ENCODE results near the gene PCDH1. TPM values are rescaled to one million over a fixed set of nuclear protein-coding genes. Genes with fewer than 3 reads are reported as not detected.

Gene PCDH1
- total RNA-seq, 1 experiment from 2014 or later, result 127 TPM

GRCh38 chr5:141902015-141902814, 24.0 kb upstream of the PCDH1 start:
- H2BK5ac ChIP-seq (ENCODE audit: insufficient read length, low read length), result no peak overlapping the region
- H3K27me3 Mint-ChIP-seq (ENCODE audit: low read depth), result peaks cover 4% of the 10 kb centered on the region
- H3K56ac ChIP-seq (ENCODE audit: insufficient read length, low read depth, low read length), result no peak overlapping the region
- H3K4ac ChIP-seq (ENCODE audit: low read depth, low read length), result no peak overlapping the region
- no peak for TF ChIP-seq CTCF (conservative IDR thresholded peaks at IDR 0.05)
- H3T11ph ChIP-seq (ENCODE audit: low read length), result no peak overlapping the region
- no peaks in the 10 kb centered on the region for H3K9me3 ChIP-seq (ENCODE audit: control insufficient read depth, low read depth, low read length)
- H3K79me1 ChIP-seq (ENCODE audit: insufficient read depth, low read depth, low read length, poor library complexity, severe bottlenecking), result no peaks in the 10 kb centered on the region
- no peak overlapping the region for H3K27ac Mint-ChIP-seq
- no peak overlapping the region for H2BK12ac ChIP-seq (ENCODE audit: insufficient read length, low read depth, low read length)
- H2AK5ac ChIP-seq (ENCODE audit: insufficient read length, low read length), result no peak overlapping the region
- no peaks in the 10 kb centered on the region for H3K79me2 ChIP-seq (ENCODE audit: insufficient read depth, low read length)
- H2AFZ ChIP-seq (ENCODE audit: low read length), result no peak overlapping the region
- no peak overlapping the region for H3K4me2 ChIP-seq (ENCODE audit: insufficient read depth, insufficient read length, low read length)
- H3K27me3 ChIP-seq (ENCODE audit: insufficient read depth, low read length), result no peaks in the 10 kb centered on the region; the same call in 1 of the 2 replicates
- no peaks in the 10 kb centered on the region for H3K23me2 ChIP-seq (ENCODE audit: insufficient read length, low read depth, low read length, poor library complexity, severe bottlenecking)
- H3K36me3 Mint-ChIP-seq (ENCODE audit: insufficient read depth in 1 of 3, low read depth in 3 of 3), result no peaks in the 10 kb centered on the region
- H3K14ac ChIP-seq (ENCODE audit: insufficient read depth, low read length), result no peak overlapping the region; the same call in 1 of the 2 replicates
- no peak for DNase-seq
- no CpG with 5 or more reads among the region's 5 CpGs for WGBS (ENCODE audit: extremely low coverage, insufficient read length, low lambda C conversion rate)
- H2BK15ac ChIP-seq (ENCODE audit: low read depth, low read length), result no peak overlapping the region
- no peak overlapping the region for H4K5ac ChIP-seq (ENCODE audit: insufficient read length, low read depth, low read length)
- H4K8ac ChIP-seq (replicated peaks; ENCODE audit: insufficient read length, low read depth, low read length), result no peak overlapping the region
- no peaks in the 10 kb centered on the region for H3K9me3 Mint-ChIP-seq
- H4K20me1 ChIP-seq (ENCODE audit: control insufficient read depth, insufficient read depth, insufficient read length), result no peaks in the 10 kb centered on the region
- no peak overlapping the region for H3K23ac ChIP-seq (ENCODE audit: insufficient read length, low read depth, low read length)
- no peaks in the 10 kb centered on the region; the same call in 1 of the 2 replicates for H3K4me1 ChIP-seq (ENCODE audit: insufficient read depth, low read length)
- H2BK120ac ChIP-seq (ENCODE audit: low read depth, low read length, poor library complexity, severe bottlenecking), result no peak overlapping the region
- no peak overlapping the region for H2BK20ac ChIP-seq (ENCODE audit: low read depth, low read length, poor library complexity, severe bottlenecking)
- peaks cover 6 to 9% of the 10 kb centered on the region in 2 experiments for H3K4me1 Mint-ChIP-seq
- no peak overlapping the region for H3K27ac ChIP-seq (ENCODE audit: insufficient read length, low read depth, low read length)
- no peak overlapping the region for H3K18ac ChIP-seq (ENCODE audit: insufficient read length, low read depth, low read length)
- no peak overlapping the region for H4K91ac ChIP-seq (ENCODE audit: insufficient read length, low read depth, low read length)
- no peak overlapping the region for H3K4me3 Mint-ChIP-seq
- H3K9ac ChIP-seq (ENCODE audit: extremely low read depth, insufficient read length, low read length), result no peak overlapping the region

Measured in H9 (cell line).